ENCODE measurements around the gene HYCC1. TPM values are rescaled to one million over a fixed set of nuclear protein-coding genes. Genes with fewer than 3 reads are reported as not detected.
"Not testable (repeated sequence)": the region's sequence is repeated elsewhere in the genome, so short reads cannot be mapped to it uniquely, and the experiment has no call there.

The HYCC1 gene
- total RNA-seq, 1 donor: 69.1 TPM

- H3K4me3 ChIP-seq (ENCODE audit: low read depth, low read length): no peak overlapping the region
- TF ChIP-seq, protein P1, sequence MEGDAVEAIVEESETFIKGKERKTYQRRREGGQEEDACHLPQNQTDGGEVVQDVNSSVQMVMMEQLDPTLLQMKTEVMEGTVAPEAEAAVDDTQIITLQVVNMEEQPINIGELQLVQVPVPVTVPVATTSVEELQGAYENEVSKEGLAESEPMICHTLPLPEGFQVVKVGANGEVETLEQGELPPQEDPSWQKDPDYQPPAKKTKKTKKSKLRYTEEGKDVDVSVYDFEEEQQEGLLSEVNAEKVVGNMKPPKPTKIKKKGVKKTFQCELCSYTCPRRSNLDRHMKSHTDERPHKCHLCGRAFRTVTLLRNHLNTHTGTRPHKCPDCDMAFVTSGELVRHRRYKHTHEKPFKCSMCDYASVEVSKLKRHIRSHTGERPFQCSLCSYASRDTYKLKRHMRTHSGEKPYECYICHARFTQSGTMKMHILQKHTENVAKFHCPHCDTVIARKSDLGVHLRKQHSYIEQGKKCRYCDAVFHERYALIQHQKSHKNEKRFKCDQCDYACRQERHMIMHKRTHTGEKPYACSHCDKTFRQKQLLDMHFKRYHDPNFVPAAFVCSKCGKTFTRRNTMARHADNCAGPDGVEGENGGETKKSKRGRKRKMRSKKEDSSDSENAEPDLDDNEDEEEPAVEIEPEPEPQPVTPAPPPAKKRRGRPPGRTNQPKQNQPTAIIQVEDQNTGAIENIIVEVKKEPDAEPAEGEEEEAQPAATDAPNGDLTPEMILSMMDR (IDR thresholded peaks at IDR 0.05; ENCODE audit: insufficient read depth, low read depth, low read length): no peak
- DNase-seq (ENCODE audit: low read depth): no peak
Observed at GRCh38 chr7:22983257-22983855, 30.6 kb downstream of the HYCC1 start.

DNA sequence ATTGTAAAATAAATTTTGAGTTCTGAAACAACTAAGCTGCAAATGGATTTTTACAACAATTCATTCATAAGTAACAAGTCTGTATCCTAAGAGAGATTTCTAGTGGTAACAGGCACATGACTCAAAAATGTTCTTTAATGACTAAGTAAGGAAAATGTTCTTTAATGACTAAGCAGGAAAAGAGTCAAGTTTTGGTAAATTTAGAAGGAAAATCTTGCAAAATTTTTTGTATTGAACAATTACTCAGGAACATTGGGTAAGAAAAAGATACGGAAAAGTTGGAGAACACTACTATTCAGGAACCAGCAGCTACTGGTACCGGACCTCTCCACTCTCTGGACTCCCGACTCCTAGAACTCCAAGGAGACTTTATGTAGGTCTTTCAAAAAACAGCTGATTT, 33.5 kb downstream of the HYCC1 start:
- H3K4me3 ChIP-seq (ENCODE audit: low read depth, low read length): no peak overlapping the region
- peak; percentile 67 for DNase-seq (ENCODE audit: low read depth)
- TF ChIP-seq, protein P1 (IDR thresholded peaks at IDR 0.05; ENCODE audit: insufficient read depth, low read depth, low read length): no peak

DNA sequence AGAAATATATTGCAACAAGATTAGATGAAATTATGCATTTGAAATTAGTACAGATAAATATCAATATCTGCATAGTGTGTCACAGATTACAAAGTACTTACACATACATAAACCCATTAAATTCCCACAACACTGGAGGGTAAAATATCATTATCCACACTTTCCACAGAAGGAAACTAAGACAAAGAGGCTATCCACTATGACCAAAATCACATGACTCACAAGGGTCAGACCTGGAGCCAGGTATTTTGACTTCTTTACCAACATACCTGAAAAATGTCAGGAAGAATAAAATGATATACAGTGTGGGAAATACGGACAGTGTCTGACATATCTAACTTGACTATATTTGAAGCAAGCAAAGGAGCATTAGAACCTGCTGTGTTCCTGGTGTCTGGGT, 34.1 kb downstream of the HYCC1 start:
- no peak for DNase-seq (ENCODE audit: low read depth)
- TF ChIP-seq, protein P1 (IDR thresholded peaks at IDR 0.05; ENCODE audit: insufficient read depth, low read depth, low read length): no peak
- no peak overlapping the region for H3K4me3 ChIP-seq (ENCODE audit: low read depth, low read length)

GRCh38 chr7:22979251-22979650, 34.7 kb downstream of the HYCC1 start:
- TF ChIP-seq, protein P1 (IDR thresholded peaks at IDR 0.05; ENCODE audit: insufficient read depth, low read depth, low read length): peak; percentile 1
- no peak for DNase-seq (ENCODE audit: low read depth)
- H3K4me3 ChIP-seq (ENCODE audit: low read depth, low read length): no peak overlapping the region

DNA sequence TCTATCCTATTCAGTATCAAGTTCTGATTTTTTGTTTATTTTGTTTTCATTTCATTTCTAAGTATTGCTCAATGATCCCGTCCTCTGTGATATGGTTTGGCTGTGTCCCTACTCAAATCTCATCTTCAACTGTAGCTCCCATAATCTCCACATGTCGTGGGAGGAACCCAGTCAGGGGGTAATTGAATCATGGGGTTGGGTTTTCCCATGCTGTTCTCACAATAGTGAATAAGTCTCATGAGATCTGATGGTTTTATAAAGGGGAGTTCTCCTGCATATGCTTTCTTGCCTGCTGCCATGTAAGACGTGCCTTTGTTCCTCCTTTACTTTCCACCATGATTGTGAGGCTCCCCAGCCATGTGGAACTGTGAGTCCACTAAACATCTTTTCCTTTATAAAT, 39.3 kb downstream of the HYCC1 start:
- not testable (repeated sequence) for H3K4me3 ChIP-seq (ENCODE audit: low read depth, low read length); DNase-seq (ENCODE audit: low read depth)

GRCh38 chr7:22972207-22972606, 41.7 kb downstream of the HYCC1 start:
- TF ChIP-seq, protein P1 (IDR thresholded peaks at IDR 0.05; ENCODE audit: insufficient read depth, low read depth, low read length): no peak
- no peak overlapping the region for H3K4me3 ChIP-seq (ENCODE audit: low read depth, low read length)
- DNase-seq (ENCODE audit: low read depth): no peak

GRCh38 chr7:22969010-22969431, 44.9 kb downstream of the HYCC1 start:
- no peak for DNase-seq (ENCODE audit: low read depth)
- TF ChIP-seq, protein P1 (IDR thresholded peaks at IDR 0.05; ENCODE audit: insufficient read depth, low read depth, low read length): no peak
- H3K4me3 ChIP-seq (ENCODE audit: low read depth, low read length): no peak overlapping the region

Other genes with a start within 250 kb of the HYCC1 start
- gene TOMM7, start 191.3 kb downstream of the HYCC1 start, total RNA-seq: 135 and 149 TPM in 2 replicates
- 27.6 and 34.1 TPM in 2 replicates for gene KLHL7, start 91.7 kb upstream of the HYCC1 start, total RNA-seq
- 18.0 and 34.5 TPM in 2 replicates for gene NUP42, start 167.9 kb upstream of the HYCC1 start, total RNA-seq
- gene GPNMB, start 232.6 kb upstream of the HYCC1 start, total RNA-seq: 60.9 and 93.7 TPM in 2 replicates